ENCODE data around the gene ZNF407.

Gene ZNF407

GRCh38 chr18:74731097-74731496 is 133.4 kb downstream of the ZNF407 start:
- DNase-seq: no peak

- no peak for DNase-seq
Measured at GRCh38 chr18:74732380-74732779, 134.7 kb downstream of the ZNF407 start.

- DNase-seq: no peak
Measured at GRCh38 chr18:74733598-74733997, 135.9 kb downstream of the ZNF407 start.

- DNase-seq: no peak
Measured at GRCh38 chr18:74734013-74734444, 136.4 kb downstream of the ZNF407 start.

GRCh38 chr18:74739926-74740325 is 142.3 kb downstream of the ZNF407 start:
- no peak for DNase-seq

- peak; percentile 6 for DNase-seq
Measured at GRCh38 chr18:74742573-74743243, 145.0 kb downstream of the ZNF407 start.

GRCh38 chr18:74745633-74746403 is 148.1 kb downstream of the ZNF407 start:
- DNase-seq: no peak

GRCh38 chr18:74748809-74749208 is 151.1 kb downstream of the ZNF407 start:
- peak; percentile 30 for DNase-seq

- DNase-seq: no peak
Measured at GRCh38 chr18:74758995-74759394, 161.3 kb downstream of the ZNF407 start.

- DNase-seq: no peak
Measured at GRCh38 chr18:74760026-74760425, 162.4 kb downstream of the ZNF407 start.

GRCh38 chr18:74760436-74760835 is 162.8 kb downstream of the ZNF407 start:
- DNase-seq: no peak

GRCh38 chr18:74766251-74766650 is 168.6 kb downstream of the ZNF407 start:
- DNase-seq: no peak

- DNase-seq: no peak
Measured at GRCh38 chr18:74768096-74768495, 170.4 kb downstream of the ZNF407 start.

- no peak for DNase-seq
Measured at GRCh38 chr18:74773171-74773624, 175.5 kb downstream of the ZNF407 start.

GRCh38 chr18:74774486-74774885 is 176.8 kb downstream of the ZNF407 start:
- DNase-seq: no peak

- no peak for DNase-seq
Measured at GRCh38 chr18:74775239-74775638, 177.6 kb downstream of the ZNF407 start.

- no peak for DNase-seq
Measured at GRCh38 chr18:74778191-74778847, 180.6 kb downstream of the ZNF407 start.

GRCh38 chr18:74784752-74785151 is 187.1 kb downstream of the ZNF407 start:
- no peak for DNase-seq

- no peak for DNase-seq
Measured at GRCh38 chr18:74785632-74786031, 188.0 kb downstream of the ZNF407 start.

- DNase-seq: no peak
Measured at GRCh38 chr18:74788657-74789056, 191.0 kb downstream of the ZNF407 start.

GRCh38 chr18:74789078-74789477 is 191.4 kb downstream of the ZNF407 start:
- DNase-seq: no peak

GRCh38 chr18:74790451-74790850 is 192.8 kb downstream of the ZNF407 start:
- no peak for DNase-seq

GRCh38 chr18:74791501-74792194 is 194.0 kb downstream of the ZNF407 start:
- DNase-seq: no peak
